ENCODE results near the gene IFNG-AS1. TPM values are rescaled to one million over a fixed set of nuclear protein-coding genes. Genes with fewer than 3 reads are reported as not detected.

The IFNG-AS1 gene
- polyA plus RNA-seq, 2 of the 4 experiments (the other 2 are of a cell fraction) = not detected

DNA sequence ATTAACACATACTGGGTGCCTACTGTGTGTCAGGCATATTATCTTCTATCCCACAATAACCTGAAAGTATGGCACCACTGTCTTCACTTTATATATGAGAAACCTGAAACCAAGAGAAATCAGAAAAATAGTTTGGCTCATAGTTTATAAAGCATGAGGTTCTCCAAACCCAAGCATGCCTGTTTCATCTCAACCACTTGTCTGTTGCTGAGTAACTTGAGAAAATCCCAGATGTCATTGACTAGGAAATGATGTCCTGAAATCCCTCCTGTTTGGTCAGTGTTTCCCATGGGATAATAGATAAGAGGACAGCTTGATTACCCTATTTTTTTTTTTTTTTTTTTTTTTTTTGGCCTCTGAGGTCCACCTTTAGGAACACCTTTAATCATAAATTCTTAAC is 2.6 kb upstream of the IFNG-AS1 start:
- no peak for DNase-seq (ENCODE audit: low read depth in 1 of 2, low spot score in 1 of 2)
- FAIRE-seq = no peak
- CTCF ChIA-PET = no interaction called here
- ATAC-seq = no peak
- Histone ChIP-seq H3K4me1 (no peaks in the 10 kb centered on the region), H3K4me2 (no peak overlapping the region), H3K4me3 (no peak overlapping the region), H3K27ac (no peak overlapping the region), H3K9me3 (no peaks in the 10 kb centered on the region)
- POLR2A ChIA-PET = no interaction called here
- TF ChIP-seq KDM1A (IDR thresholded peaks at IDR 0.05; ENCODE audit: low read depth) (no peak), FOXS1 (CRISPR knock-in tag; IDR thresholded peaks at IDR 0.05) (no peak), ZNF302 (CRISPR knock-in tag; IDR thresholded peaks at IDR 0.05) (no peak), EP300 (IDR thresholded peaks at IDR 0.05) (no peak), HOXA7 (CRISPR knock-in tag; IDR thresholded peaks at IDR 0.05) (no peak), CBX2 (IDR thresholded peaks at IDR 0.05; ENCODE audit: borderline replicate concordance, low read depth) (no peak), MYC (IDR thresholded peaks at IDR 0.05; ENCODE audit: borderline replicate concordance, low read length) (no peak)

DNA sequence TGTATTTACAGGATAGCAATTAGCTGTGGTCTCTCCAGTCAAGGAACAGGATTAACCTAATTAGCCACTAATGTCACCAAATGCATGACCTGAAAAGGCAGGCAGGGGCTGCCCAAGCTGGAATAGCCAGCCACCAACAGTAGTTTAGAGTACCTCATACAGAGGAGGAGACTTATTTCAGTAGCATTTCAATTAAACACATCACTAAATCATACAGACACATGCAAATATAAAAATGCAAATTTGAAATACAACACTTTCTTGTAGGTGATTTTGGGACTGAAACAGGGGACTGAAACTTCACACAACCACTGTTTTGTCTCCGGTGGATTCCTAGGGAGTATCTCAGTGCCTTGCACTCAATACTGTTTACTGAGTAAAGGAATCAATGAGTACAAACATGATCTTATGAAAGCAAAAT is 636 bp upstream of the IFNG-AS1 start:
- ATAC-seq (no peak), FAIRE-seq (no peak), DNase-seq (ENCODE audit: low read depth in 1 of 2, low spot score in 1 of 2) (no peak)
- no peak overlapping the region for H3K4me2 ChIP-seq
- no peaks in the 10 kb centered on the region for H3K9me3 ChIP-seq
- TF ChIP-seq NFE2L2 (conservative IDR thresholded peaks at IDR 0.05; ENCODE audit: low read length) = no peak
- TF ChIP-seq ZSCAN20 (CRISPR knock-in tag; IDR thresholded peaks at IDR 0.05) = no peak
- no peak for TF ChIP-seq FOSL2 (IDR thresholded peaks at IDR 0.05)
- no peak for TF ChIP-seq FOSL2 (CRISPR knock-in tag; IDR thresholded peaks at IDR 0.05)
- TF ChIP-seq RAD21 (conservative IDR thresholded peaks at IDR 0.05 in 1 of 2, IDR thresholded peaks at IDR 0.05 in 1 of 2) = no peak
- WGBS (ENCODE audit: missing lambda C conversion rate) = 23% methylated on average over 1 of the region's 1 CpG
- no peak overlapping the region for H3K4me3 ChIP-seq
- H3K27ac ChIP-seq = no peak overlapping the region
- ChIA-PET CTCF (no interaction called here), POLR2A (no interaction called here)
- no peaks in the 10 kb centered on the region for H3K4me1 ChIP-seq

DNA sequence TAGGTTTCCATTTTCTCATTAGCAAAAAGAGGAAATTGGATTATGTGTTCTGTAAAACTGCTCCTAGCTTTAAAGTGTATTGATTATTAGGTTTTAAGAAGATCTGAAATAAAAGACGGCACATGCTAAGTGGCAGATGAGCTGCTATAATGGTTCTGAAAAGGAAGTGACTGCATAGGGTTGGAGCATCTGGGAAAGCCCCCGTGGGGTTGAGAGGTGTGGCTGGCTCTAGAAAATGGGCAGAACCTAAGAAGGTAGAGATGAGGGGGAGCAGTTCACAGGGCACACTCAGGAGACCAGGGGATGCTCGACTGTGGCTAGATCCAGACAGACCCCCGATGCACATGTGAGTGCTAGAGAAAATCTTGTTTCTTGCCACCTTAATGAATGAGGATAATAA is 1.9 kb downstream of the IFNG-AS1 start:
- DNase-seq (ENCODE audit: low read depth in 1 of 2, low spot score in 1 of 2) (no peak), ATAC-seq (no peak), FAIRE-seq (no peak)
- Histone ChIP-seq H3K27ac (no peak overlapping the region), H3K4me2 (no peak overlapping the region), H3K9me3 (no peaks in the 10 kb centered on the region), H3K4me3 (no peak overlapping the region), H3K4me1 (no peaks in the 10 kb centered on the region)
- 9% methylated on average over 4 of the region's 4 CpGs for WGBS (ENCODE audit: missing lambda C conversion rate)
- TF ChIP-seq, protein P1, sequence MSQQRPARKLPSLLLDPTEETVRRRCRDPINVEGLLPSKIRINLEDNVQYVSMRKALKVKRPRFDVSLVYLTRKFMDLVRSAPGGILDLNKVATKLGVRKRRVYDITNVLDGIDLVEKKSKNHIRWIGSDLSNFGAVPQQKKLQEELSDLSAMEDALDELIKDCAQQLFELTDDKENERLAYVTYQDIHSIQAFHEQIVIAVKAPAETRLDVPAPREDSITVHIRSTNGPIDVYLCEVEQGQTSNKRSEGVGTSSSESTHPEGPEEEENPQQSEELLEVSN (IDR thresholded peaks at IDR 0.05; ENCODE audit: borderline replicate concordance, low read depth) = no peak
- TF ChIP-seq EP300 (IDR thresholded peaks at IDR 0.05) = no peak
- TF ChIP-seq NPAS2 (CRISPR knock-in tag; IDR thresholded peaks at IDR 0.05; ENCODE audit: borderline replicate concordance) = no peak
- no peak for TF ChIP-seq HOXB13 (CRISPR knock-in tag; IDR thresholded peaks at IDR 0.05; ENCODE audit: low read depth)
- TF ChIP-seq MYC (IDR thresholded peaks at IDR 0.05; ENCODE audit: borderline replicate concordance, low read length) = no peak
- TF ChIP-seq GATA3 (IDR thresholded peaks at IDR 0.05; ENCODE audit: borderline replicate concordance) = no peak
- no peak for TF ChIP-seq CHD4 (IDR thresholded peaks at IDR 0.05; ENCODE audit: borderline replicate concordance)
- no peak for TF ChIP-seq TP53 (CRISPR knock-in tag; IDR thresholded peaks at IDR 0.05)
- no peak for TF ChIP-seq BHLHE40 (IDR thresholded peaks at IDR 0.05; ENCODE audit: low read depth, low read length)
- no peak for TF ChIP-seq FOSL2 (IDR thresholded peaks at IDR 0.05)
- TF ChIP-seq FOSL2 (CRISPR knock-in tag; IDR thresholded peaks at IDR 0.05) = no peak
- no peak for TF ChIP-seq NFE2L2 (conservative IDR thresholded peaks at IDR 0.05; ENCODE audit: low read length)
- no peak for TF ChIP-seq TFCP2L1 (CRISPR knock-in tag; IDR thresholded peaks at IDR 0.05)
- TF ChIP-seq, protein P2, sequence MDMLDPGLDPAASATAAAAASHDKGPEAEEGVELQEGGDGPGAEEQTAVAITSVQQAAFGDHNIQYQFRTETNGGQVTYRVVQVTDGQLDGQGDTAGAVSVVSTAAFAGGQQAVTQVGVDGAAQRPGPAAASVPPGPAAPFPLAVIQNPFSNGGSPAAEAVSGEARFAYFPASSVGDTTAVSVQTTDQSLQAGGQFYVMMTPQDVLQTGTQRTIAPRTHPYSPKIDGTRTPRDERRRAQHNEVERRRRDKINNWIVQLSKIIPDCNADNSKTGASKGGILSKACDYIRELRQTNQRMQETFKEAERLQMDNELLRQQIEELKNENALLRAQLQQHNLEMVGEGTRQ (IDR thresholded peaks at IDR 0.05) = no peak
- no peak for TF ChIP-seq JUN (IDR thresholded peaks at IDR 0.05)
- TF ChIP-seq, protein P3, sequence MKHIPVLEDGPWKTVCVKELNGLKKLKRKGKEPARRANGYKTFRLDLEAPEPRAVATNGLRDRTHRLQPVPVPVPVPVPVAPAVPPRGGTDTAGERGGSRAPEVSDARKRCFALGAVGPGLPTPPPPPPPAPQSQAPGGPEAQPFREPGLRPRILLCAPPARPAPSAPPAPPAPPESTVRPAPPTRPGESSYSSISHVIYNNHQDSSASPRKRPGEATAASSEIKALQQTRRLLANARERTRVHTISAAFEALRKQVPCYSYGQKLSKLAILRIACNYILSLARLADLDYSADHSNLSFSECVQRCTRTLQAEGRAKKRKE (CRISPR knock-in tag; IDR thresholded peaks at IDR 0.05; ENCODE audit: low read depth) = no peak
- TF ChIP-seq, protein P4, sequence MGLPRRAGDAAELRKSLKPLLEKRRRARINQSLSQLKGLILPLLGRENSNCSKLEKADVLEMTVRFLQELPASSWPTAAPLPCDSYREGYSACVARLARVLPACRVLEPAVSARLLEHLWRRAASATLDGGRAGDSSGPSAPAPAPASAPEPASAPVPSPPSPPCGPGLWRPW (IDR thresholded peaks at IDR 0.05) = no peak
- no peak for TF ChIP-seq FOXS1 (CRISPR knock-in tag; IDR thresholded peaks at IDR 0.05)
- no peak for TF ChIP-seq CEBPB (IDR thresholded peaks at IDR 0.05)
- TF ChIP-seq ZC3H11A (IDR thresholded peaks at IDR 0.05) = no peak
- no peak for TF ChIP-seq ZNF302 (CRISPR knock-in tag; IDR thresholded peaks at IDR 0.05)
- POLR2A ChIA-PET = no interaction called here
- CTCF ChIA-PET = no interaction called here
